ENCODE measurements around the gene LTBP3.

The LTBP3 gene

GRCh38 chr11:65585396-65586246, 27.5 kb upstream of the LTBP3 start:
- DNase-seq: no peak

DNA sequence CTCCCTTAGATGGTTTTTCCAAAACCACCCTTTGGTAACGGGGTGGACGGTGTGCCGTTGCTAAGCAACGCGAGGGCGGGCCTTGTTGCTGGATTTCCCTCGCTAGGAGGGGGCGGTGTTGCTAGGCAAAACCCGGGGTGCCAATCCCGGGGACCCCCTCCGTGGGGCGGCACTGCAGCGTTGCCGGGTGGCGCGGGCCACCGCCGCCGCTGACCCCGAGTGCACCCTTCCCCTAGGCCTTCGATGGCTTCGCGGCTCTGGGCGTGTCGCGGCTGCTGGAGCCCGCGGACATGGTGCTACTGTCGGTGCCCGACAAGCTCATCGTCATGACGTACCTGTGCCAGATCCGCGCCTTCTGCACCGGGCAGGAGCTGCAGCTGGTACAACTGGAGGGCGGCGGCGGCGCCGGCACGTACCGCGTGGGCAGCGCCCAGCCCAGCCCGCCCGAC, 26.6 kb upstream of the LTBP3 start:
- DNase-seq: no peak

DNA sequence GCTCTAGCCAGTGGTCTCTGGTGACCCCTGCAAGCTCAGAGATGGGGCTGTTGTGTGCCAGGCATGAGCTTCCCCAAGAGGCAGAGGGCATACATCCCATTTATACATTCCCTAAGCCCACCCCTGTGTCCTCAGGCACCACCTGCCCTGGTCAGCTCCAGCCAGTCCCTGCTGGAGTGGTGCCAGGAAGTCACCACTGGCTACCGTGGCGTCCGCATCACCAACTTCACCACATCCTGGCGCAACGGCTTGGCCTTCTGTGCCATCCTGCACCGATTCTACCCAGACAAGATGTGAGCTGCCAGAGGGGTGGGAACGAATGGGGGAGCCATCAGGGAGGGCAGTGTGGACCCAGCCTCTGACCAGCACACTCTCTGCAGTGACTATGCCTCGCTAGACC, 25.9 kb upstream of the LTBP3 start:
- DNase-seq: no peak

- no peak for DNase-seq
These were observed 25.4 kb upstream of the LTBP3 start for GRCh38 chr11:65583589-65583988.

DNA sequence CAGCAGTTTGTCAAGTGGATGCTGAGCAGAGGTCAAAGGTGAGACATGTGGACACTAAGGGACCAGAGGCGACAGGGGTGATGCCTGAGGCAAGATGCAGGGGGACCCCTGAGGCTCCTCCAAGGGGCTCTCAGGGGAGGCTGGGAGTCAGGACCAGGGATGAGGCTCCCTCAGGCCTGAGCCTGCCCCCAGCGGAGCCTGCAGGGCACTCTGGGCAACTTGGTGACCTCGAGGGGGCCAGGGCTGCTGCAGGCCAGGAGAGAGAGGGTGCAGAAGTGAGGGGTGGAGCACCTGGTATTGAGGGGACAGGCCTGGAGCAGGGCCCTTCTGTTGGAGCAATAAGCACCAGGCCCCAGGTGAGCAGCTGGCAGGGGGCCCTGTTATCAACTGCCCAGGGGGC, 23.8 kb upstream of the LTBP3 start:
- no peak for DNase-seq

DNA sequence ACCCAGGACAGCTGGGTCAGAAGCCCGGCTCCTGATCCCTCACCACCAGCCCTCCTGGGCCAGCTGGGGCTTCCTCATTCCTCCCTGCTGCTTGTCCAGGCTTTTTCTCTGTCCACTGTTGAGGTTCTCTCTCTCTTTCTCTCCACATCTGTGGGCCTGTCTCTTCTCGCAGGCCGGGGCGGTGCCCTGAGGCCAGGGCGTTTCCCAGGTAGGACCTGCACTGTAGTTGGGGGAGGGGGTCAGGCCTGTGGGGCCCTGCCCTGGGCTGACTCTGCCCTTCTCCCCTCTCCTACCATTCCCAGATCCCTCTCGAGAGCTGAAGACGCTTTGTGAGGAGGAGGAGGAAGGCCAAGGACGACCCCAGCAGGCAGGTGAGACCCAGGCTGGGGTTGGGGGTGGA, 22.6 kb upstream of the LTBP3 start:
- no peak for DNase-seq

- DNase-seq: no peak
These were observed 22.0 kb upstream of the LTBP3 start for GRCh38 chr11:65580031-65580692.

DNA sequence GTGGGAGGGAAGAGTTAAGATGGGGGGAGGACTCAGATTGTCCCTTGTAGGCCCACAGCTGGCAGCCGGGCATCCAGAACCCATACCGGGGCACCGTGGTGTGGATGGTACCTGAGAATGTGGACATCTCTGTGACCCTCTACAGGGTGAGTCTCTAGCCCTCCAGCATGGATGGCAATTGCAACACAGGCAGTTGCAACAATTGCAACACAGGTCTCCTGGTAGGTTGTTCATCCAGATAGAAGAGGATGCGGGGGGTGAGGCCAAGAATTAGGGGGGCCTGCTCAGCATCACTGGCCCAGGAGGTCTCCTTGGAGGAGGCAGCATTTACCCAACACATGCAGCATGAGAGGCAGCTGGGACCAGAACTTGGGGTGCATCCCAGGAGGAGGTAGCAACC, 21.1 kb upstream of the LTBP3 start:
- no peak for DNase-seq

GRCh38 chr11:65578667-65579066, 20.5 kb upstream of the LTBP3 start:
- no peak for DNase-seq

GRCh38 chr11:65578134-65578533, 20.0 kb upstream of the LTBP3 start:
- DNase-seq: no peak

DNA sequence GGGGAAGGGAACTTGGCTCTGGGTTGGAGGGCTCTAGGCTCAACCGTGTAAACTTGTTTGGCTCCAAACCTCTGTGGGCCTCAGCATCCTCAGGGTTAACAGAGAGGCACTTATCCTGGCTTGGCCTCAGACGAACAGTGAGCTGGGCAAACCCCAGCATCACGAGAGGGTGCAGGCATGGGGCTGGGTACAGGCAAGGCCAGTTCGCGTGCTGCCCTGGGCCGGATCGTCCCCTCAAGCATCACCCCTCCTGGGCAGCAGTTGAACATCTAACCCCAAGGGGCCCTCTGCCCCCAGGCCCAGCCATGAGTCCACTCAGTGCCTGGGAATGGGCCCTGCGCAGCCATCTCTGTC, 19.6 kb upstream of the LTBP3 start:
- DNase-seq: no peak

GRCh38 chr11:65576867-65577755, 19.0 kb upstream of the LTBP3 start:
- peak; percentile 45 for DNase-seq

DNA sequence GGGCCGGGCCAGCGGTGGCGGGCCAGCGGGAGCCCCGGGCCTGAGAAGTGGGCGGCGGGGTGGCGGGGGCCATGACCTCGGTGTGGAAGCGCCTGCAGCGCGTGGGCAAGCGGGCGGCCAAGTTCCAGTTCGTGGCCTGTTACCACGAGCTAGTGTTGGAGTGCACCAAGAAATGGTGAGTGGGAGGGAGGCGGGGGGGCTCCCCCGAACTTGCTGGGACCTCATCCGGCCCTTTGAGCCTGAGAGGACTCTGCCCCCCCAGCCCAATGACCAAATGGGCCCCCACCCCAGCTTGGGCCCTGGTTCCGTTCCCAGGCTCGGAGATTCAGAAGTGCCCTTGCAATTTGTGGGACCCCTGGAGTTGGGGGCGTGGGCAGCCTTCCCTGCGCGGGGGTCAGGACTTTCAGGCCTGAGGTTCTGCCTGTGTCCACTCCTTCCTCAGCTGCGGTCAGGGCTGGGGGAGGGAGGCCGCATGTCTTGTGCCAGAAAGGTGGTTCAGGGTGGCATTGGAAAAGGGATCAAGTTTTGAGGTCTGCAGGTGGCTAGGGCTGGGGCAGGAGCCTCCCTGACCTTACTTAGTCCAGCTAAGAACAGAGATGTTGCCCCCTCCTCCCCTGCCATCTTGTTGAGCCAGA, 18.2 kb upstream of the LTBP3 start:
- no peak for DNase-seq

GRCh38 chr11:65575568-65576231, 17.5 kb upstream of the LTBP3 start, which contains the start of gene EHBP1L1:
Gene EHBP1L1 (plus strand): TSS chr11:65576053. CDS start chr11:65576303, 250 bp downstream.
- DNase-seq: peak; percentile 90

GRCh38 chr11:65574811-65575567, 16.8 kb upstream of the LTBP3 start:
- DNase-seq: no peak

GRCh38 chr11:65574109-65574810, 16.1 kb upstream of the LTBP3 start:
- DNase-seq: peak; percentile 98

DNA sequence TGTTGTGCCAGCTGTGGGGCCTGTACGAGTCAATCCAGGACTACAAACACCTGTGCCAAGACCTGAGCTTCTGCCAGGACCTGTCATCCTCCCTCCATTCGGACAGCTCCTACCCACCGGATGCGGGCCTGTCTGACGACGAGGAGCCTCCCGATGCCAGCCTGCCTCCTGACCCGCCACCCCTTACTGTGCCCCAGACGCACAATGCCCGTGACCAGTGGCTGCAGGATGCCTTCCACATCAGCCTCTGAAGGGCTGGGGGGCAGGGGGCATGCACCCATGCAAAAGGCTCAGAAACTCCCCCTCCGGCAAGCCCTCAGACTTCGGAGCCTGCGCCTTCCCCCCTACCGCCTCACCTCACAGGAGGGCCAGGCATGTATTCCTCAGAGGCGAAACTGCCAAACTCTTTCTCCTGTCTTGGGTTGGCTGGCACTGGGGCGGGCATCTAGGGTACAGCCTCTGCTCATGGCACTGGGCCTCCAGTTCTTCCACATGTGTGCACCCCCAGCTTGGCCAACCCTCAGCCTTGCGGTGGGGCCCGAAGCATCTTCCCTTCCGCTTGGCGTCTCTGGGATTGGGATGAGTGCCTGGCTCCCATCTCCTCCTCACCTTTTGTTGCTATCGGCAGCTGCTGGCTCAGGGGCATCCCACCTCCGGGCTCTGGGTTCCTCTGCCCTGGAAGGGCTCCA, 15.4 kb upstream of the LTBP3 start:
- peak; percentile 42 for DNase-seq

- peak; percentile 91 for DNase-seq
These were observed 14.3 kb upstream of the LTBP3 start, which contains the start of gene FAM89B for GRCh38 chr11:65572356-65573051. Gene FAM89B (plus strand): TSS chr11:65572538. CDS start chr11:65572670, 132 bp downstream.

DNA sequence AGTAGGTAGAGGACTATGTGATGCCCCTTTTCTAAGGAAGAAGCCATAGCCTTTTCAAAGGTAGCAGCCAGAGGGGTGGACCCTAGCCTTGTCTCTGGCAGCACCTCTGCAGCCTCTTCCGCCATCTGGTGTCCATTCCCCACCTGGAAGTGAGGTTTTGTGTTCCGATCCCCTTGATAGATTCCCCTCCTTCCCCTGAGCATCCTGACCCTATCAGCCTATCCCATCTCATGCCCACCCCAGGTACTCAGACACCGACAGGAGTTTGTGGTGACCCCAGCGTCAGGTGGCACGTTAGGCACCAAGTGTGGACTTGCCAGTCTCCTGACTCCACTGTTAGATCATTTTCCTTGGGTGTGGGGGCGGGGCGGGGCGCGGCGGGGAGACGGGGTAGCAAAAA, 13.8 kb upstream of the LTBP3 start:
- DNase-seq: peak; percentile 41
